ENCODE data around the gene CD5L.
A peak's percentile ranks its signal among the peaks of the same experiment; 100 is the strongest.

Gene CD5L

GRCh38 chr1:157856538-157856937, 14.9 kb upstream of the CD5L start:
- no peak for TF ChIP-seq CTCF (IDR thresholded peaks at IDR 0.05; ENCODE audit: borderline replicate concordance, extremely low read depth, low read length, poor library complexity, severe bottlenecking)
- TF ChIP-seq EZH2 (IDR thresholded peaks at IDR 0.05; ENCODE audit: borderline replicate concordance, low read depth, low read length, severe bottlenecking), result no peak
- Histone ChIP-seq H4K20me1 (ENCODE audit: insufficient read depth, low read length) (no peaks in the 10 kb centered on the region), H2AFZ (ENCODE audit: low read depth, low read length) (no peak overlapping the region), H3K9ac (ENCODE audit: low read depth, low read length) (no peak overlapping the region), H3K4me1 (ENCODE audit: insufficient read depth, low read length) (no peaks in the 10 kb centered on the region), H3K79me2 (ENCODE audit: insufficient read depth, low read length) (no peaks in the 10 kb centered on the region), H3K27me3 (ENCODE audit: insufficient read depth, low read length, poor library complexity) (peaks cover 8% of the 10 kb centered on the region), H3K36me3 (ENCODE audit: insufficient read depth, low read length) (no peaks in the 10 kb centered on the region), H3K9me3 (ENCODE audit: insufficient read depth, low read length, severe bottlenecking) (no peaks in the 10 kb centered on the region), H3K27ac (ENCODE audit: low read length) (no peak overlapping the region), H3K4me3 (ENCODE audit: low read depth in 1 of 2, low read length in 2 of 2) (no peak overlapping the region), H3K4me2 (ENCODE audit: insufficient read depth, low read length) (no peak overlapping the region)
- DNase-seq (no peak), ATAC-seq (ENCODE audit: insufficient read depth, low read depth) (no peak)

DNA sequence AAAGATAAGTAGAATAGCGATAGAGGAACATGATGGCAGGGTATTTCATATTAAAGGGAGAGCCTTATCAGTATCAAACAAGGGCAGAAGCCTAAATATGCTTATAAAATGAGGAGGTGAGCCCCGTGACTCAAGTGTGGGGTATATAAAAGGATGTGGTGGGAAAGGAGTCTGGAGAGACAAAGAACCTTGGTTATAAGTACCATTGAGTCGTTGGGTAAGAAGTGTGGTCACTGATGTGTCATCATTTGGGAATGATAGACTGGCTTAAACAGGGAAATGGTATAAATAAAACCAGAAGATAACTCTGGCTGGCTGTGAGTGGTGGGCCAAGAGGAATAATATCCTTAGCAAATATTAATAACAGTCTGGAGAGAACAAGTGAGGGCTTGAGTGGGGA, 10.9 kb upstream of the CD5L start:
- ATAC-seq (ENCODE audit: insufficient read depth, low read depth), result no peak
- peaks cover 9% of the 10 kb centered on the region for H3K27me3 ChIP-seq (ENCODE audit: insufficient read depth, low read length, poor library complexity)
- H3K79me2 ChIP-seq (ENCODE audit: insufficient read depth, low read length), result no peaks in the 10 kb centered on the region
- H3K27ac ChIP-seq (ENCODE audit: low read length), result no peak overlapping the region
- DNase-seq, result no peak
- H3K4me2 ChIP-seq (ENCODE audit: insufficient read depth, low read length), result no peak overlapping the region
- no peaks in the 10 kb centered on the region for H3K36me3 ChIP-seq (ENCODE audit: insufficient read depth, low read length)
- H2AFZ ChIP-seq (ENCODE audit: low read depth, low read length), result no peak overlapping the region
- H3K9me3 ChIP-seq (ENCODE audit: insufficient read depth, low read length, severe bottlenecking), result no peaks in the 10 kb centered on the region
- H3K4me3 ChIP-seq (ENCODE audit: low read depth in 1 of 2, low read length in 2 of 2), result no peak overlapping the region
- no peaks in the 10 kb centered on the region for H3K4me1 ChIP-seq (ENCODE audit: insufficient read depth, low read length)
- TF ChIP-seq CTCF (IDR thresholded peaks at IDR 0.05; ENCODE audit: borderline replicate concordance, extremely low read depth, low read length, poor library complexity, severe bottlenecking) (no peak), EZH2 (IDR thresholded peaks at IDR 0.05; ENCODE audit: borderline replicate concordance, low read depth, low read length, severe bottlenecking) (no peak)
- no peaks in the 10 kb centered on the region for H4K20me1 ChIP-seq (ENCODE audit: insufficient read depth, low read length)
- H3K9ac ChIP-seq (ENCODE audit: low read depth, low read length), result no peak overlapping the region

GRCh38 chr1:157849229-157849875, 7.7 kb upstream of the CD5L start:
- Histone ChIP-seq H2AFZ (ENCODE audit: low read depth, low read length) (no peak overlapping the region), H3K4me2 (ENCODE audit: insufficient read depth, low read length) (no peak overlapping the region), H3K9me3 (ENCODE audit: insufficient read depth, low read length, severe bottlenecking) (no peaks in the 10 kb centered on the region), H3K9ac (ENCODE audit: low read depth, low read length) (no peak overlapping the region), H3K36me3 (ENCODE audit: insufficient read depth, low read length) (no peaks in the 10 kb centered on the region), H4K20me1 (ENCODE audit: insufficient read depth, low read length) (no peaks in the 10 kb centered on the region), H3K4me1 (ENCODE audit: insufficient read depth, low read length) (no peaks in the 10 kb centered on the region), H3K4me3 (ENCODE audit: low read depth in 1 of 2, low read length in 2 of 2) (no peak overlapping the region), H3K27me3 (ENCODE audit: insufficient read depth, low read length, poor library complexity) (peaks cover 2% of the 10 kb centered on the region), H3K27ac (ENCODE audit: low read length) (no peak overlapping the region), H3K79me2 (ENCODE audit: insufficient read depth, low read length) (no peaks in the 10 kb centered on the region)
- no peak for TF ChIP-seq CTCF (IDR thresholded peaks at IDR 0.05; ENCODE audit: borderline replicate concordance, extremely low read depth, low read length, poor library complexity, severe bottlenecking)
- no peak for TF ChIP-seq EZH2 (IDR thresholded peaks at IDR 0.05; ENCODE audit: borderline replicate concordance, low read depth, low read length, severe bottlenecking)
- no peak for DNase-seq
- peak; percentile 37; the same call in 2 of the 3 replicates for ATAC-seq (ENCODE audit: insufficient read depth, low read depth)

Data from DND-41 (cell line).